GM19240 (cell line): ENCODE measurements around the gene SF3B4.
"Not testable (repeated sequence)": the region's sequence is repeated elsewhere in the genome, so short reads cannot be mapped to it uniquely, and the experiment has no call there.

Source experiments
- DNase-seq: peaks from one replicate; pipeline ENCODE4 v3.0.0; 2011; ENCODE audit warnings: low spot score; ENCODE audit not compliant: insufficient read length

The SF3B4 gene

DNA sequence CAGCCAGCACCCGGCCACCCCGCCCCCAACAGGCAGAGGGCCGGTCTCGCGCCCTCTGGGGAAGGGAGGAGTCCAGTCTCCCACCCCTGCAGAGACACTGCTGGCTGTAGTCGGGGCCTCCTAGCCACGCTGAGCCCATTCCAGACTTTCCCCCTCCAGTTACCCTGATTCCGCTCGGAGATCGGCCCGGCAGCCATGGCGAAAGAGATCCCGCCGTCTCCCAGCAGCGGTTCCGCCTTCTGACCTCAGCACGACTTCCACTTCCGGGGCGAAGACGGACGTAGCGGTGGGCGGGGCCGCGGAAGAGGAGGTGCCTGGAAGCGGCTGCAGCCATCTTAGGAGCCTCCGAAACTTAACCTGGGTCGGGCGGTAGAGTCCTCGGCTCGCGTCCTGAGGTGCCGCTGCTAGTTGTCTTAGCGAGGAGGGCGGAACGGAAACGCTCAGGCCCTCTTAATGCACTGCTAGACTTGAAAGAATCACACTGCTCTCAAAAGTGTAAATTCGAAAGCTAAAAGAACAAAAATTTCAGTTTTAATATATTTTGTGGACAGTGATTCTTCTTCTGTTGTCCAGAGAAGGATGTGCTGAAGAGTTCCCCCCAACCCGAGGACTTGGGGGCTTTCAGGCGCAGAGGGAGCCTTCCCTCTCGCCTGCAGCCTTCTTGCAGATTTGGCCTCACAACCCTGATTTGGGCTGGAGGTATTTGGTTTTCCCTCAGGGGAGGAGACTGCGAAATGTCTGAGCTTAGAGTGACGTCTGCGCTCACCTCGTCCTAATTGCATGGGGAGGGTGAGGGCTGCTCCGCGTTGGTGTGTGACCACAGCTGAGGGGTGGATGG is at the start of gene SF3B4:
Gene SF3B4 (minus strand): TSS at position 241 of the 838 bp plus-strand sequence. CDS start 44 bp downstream, at position 197.
- peak; percentile 83 for DNase-seq

DNA sequence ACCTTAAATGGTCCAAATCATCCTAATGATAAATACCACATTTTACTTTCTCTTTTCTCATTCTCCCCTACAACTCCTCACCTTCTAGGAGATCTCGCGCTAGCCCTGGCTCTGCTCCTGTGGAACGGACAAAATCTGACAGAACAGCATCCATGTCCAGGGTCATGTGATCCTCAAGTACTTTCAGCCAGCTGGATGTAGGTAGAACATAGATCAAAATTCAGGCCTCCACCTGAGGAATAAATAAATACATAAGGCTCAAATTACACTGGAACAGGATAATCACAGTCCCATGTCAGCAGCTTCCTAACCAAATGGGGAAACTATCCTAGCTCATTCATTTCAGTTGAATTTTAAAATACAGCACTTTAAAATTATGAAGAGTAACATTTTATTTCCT is 49.7 kb upstream of the SF3B4 start:
- DNase-seq = no peak

GRCh38 chr1:149972547-149972946 is 44.9 kb upstream of the SF3B4 start:
- DNase-seq = no peak

- no peak for DNase-seq
These were observed 40.0 kb upstream of the SF3B4 start for GRCh38 chr1:149967646-149968045.

- DNase-seq = no peak
These were observed 39.4 kb upstream of the SF3B4 start for GRCh38 chr1:149967041-149967440.

GRCh38 chr1:149966405-149966804 is 38.8 kb upstream of the SF3B4 start:
- no peak for DNase-seq

DNA sequence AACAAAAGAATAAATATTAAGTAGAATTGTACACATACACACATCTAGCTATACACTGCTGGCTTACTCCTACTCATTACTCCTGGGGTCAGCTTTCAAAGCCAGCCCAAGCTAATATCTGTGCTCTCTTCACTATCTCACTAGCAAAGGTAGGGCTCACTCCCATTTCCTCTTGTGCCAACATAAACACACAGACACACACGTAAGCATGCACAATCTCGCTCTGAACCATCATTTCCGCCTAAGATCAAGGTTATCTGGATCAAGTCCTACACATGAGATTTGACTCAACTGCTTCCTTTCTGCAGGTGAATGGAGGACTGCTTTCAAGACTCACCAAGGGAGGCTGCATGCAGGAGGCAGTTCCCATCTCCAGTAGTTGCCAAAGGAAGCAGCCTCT is 37.8 kb upstream of the SF3B4 start:
- no peak for DNase-seq

DNA sequence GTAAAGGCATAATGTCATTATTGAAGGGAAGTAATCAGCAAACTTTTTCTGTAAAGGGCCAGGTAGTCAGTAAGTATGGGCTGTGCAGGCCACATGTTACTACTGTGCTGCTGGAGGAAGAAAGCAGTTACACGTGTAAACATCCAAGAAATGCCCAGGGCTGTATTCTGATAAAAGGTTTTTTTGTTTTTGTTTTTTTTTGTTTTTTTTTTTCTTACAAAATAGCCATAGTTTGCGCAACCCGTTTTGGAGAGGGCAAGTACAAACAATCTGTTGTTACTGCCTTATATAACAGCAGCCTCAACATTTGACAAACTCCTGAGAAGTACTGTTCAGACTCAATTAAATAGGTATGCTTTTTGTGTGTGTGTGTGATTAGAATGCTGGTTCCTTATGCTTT is 35.8 kb upstream of the SF3B4 start:
- no peak for DNase-seq

DNA sequence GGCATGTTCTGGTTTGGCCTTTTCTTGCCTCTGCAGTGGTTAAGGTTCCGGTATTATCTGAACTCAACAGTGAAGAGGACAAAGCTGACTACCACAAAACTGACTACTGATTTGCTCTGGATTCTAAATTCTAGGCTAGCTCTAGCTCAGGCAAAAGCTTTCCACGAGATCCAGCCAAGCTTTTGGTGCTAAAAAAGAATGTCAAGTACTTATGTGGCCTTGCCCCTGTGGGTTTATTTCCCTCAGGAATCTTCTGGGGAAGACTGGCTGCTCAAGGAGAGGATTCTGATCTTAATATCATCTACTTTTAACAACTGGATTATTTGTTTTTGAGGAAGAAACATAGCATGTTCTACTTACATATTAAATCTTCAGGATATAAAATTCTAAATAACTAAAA is 35.1 kb upstream of the SF3B4 start:
- no peak for DNase-seq

- DNase-seq = no peak
These were observed 34.5 kb upstream of the SF3B4 start for GRCh38 chr1:149962039-149962647.

GRCh38 chr1:149957548-149957947 is 29.9 kb upstream of the SF3B4 start:
- not testable (repeated sequence) for DNase-seq

GRCh38 chr1:149949911-149950310 is 22.3 kb upstream of the SF3B4 start:
- DNase-seq = no peak

GRCh38 chr1:149945206-149945605 is 17.6 kb upstream of the SF3B4 start:
- no peak for DNase-seq

- no peak for DNase-seq
These were observed 15.3 kb upstream of the SF3B4 start for GRCh38 chr1:149942885-149943284.

- DNase-seq = no peak
These were observed 14.6 kb upstream of the SF3B4 start for GRCh38 chr1:149942207-149942606.

GRCh38 chr1:149940427-149940826 is 12.8 kb upstream of the SF3B4 start:
- DNase-seq = no peak

GRCh38 chr1:149938668-149939003 is 11.0 kb upstream of the SF3B4 start:
- not testable (repeated sequence) for DNase-seq

DNA sequence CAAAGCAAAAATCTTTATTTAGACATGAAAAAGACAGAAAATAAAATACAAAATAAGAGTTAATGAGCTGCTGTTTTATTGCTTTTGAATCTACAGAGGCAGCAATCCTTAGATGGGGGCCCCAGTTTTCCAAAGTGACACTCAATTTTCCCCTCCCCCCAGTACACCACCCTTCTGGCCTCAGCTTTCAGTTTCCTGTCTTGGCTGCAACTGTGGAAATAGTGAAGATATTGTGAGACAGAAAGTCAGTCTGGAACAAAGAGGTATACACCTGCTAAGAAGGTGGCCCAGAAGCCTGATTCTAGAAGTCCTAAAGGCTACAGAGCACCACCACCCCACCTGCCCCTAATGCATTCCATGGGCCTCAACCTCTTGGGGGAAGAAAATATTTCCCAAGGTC is 10.2 kb upstream of the SF3B4 start:
- no peak for DNase-seq

GRCh38 chr1:149936992-149937705 is 9.5 kb upstream of the SF3B4 start:
- DNase-seq = no peak

DNA sequence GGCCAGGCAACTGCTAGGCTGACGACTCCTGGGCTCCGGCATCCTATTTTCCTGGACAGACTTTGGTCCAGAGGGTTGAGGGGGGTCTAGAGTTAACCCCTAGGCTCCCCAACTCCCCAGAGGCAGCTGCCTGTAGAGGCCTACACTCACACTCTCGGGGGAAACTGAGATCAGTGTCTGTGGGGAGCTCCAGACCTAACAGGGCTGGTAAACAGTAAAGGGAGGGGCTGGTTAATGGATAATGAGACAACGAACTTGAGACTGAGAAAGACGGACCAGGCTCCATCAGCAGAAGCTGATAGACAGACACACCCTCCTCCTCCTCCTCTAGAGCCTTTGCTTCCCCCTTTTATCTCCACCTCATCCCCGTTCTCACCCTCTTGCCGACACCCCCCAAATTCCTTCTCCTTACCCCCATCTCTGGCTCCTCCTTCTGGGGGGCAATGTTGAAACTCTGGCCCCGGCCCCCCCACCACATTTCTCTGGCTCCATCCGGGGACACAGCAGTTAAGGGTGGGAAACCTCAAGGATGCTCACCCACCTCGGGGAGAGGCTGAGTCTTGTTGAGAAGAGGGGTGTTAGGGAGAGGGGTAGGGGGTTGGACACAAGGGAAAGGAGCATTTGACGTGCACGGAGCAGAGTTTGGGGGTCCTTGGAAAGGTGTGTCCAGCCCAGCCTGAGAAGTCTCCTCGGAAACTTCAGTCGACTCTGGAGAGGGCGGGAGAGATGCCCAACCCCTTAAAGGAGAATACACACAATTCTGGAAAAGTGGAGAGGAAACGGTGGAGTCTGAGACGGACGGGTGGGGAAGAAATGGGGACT is 8.8 kb upstream of the SF3B4 start, which contains the start of gene MTMR11:
Gene MTMR11 (minus strand): TSS at position 710 of the 822 bp plus-strand sequence. CDS start 232 bp downstream, at position 478.
- no peak for DNase-seq

DNA sequence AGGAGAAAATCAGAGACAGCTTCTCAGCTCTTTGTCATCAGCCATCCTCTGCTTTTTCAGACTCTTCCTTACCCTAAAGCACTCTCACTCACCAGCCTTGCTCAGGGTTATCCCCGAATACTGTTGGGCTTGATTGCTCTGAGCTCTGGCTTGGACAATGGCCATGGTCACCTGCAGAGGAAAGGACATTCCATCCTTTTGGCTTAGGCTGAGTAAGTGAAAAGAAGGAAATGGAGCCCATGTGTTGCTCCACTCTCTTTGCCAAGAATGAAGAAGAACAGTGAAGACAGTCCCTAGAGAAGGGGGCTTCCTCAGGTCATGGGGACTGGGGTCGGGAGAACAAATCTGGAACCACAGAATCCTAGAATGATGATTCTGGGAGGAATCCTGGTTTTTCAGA is 6.8 kb upstream of the SF3B4 start:
- DNase-seq = no peak
